GM18867 (cell line): ENCODE data around the gene OR6C65.
A peak's percentile ranks its signal among the peaks of the same experiment; 100 is the strongest.
"Not testable (repeated sequence)": the region's sequence is repeated elsewhere in the genome, so short reads cannot be mapped to it uniquely, and the experiment has no call there.

Experiments used
- ATAC-seq: cut with Tn5 transposase; IDR thresholded peaks from one replicate; pipeline ENCODE4 v1.9.1; 2021; ENCODE audit warnings: mild to moderate bottlenecking, moderate library complexity; ENCODE audit not compliant: unreplicated experiment

OR6C65 gene

GRCh38 chr12:55400229-55400628 lies at the start of gene OR6C65:
Gene OR6C65 (plus strand): TSS chr12:55400529. CDS start chr12:55400529, 0 bp downstream.
- ATAC-seq, result no peak

DNA sequence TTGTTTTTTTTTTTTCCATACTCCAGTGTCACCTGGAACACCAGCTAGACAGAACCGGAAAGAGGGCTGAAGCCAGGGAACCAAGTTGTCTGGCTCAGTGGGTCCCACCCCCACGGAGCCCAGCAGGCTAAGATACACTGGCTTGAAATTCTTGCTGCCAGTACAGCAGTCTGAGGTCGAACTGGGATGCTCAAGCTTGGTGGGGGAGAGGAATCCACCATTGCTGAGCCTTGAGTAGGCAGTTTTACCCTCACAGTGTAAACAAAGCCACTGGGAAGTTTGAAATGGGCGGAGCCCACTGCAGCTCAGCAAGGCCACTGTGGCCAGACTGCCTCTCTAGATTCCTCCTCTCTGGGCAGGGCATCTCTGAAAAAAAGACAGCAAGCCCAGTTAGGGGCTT lies 45.0 kb upstream of the OR6C65 start:
- ATAC-seq, result not testable (repeated sequence)

DNA sequence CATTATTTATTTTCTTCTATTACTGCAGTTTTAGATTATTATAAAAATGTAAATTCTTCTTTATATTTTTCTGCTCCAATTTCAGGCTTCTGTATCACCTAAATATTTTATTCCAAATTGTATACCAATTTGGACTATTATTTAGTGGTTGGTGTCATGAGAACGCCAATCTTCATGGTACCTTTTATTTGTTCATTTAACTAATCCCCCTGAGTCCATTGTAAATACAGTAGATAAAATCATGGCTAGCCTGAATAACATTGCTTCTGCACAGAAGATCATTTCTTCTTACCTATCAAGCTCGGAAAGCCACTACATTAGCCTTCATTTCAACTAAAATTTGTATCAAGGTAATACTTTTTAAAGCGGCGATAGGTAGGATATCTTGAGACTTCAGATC lies 37.7 kb upstream of the OR6C65 start, which contains the start of gene OR6C75:
Gene OR6C75, plus strand, starts transcription at position 301 of the 400 bp plus-strand sequence. CDS start 2,136 bp downstream, outside the sequence.
- no peak for ATAC-seq

DNA sequence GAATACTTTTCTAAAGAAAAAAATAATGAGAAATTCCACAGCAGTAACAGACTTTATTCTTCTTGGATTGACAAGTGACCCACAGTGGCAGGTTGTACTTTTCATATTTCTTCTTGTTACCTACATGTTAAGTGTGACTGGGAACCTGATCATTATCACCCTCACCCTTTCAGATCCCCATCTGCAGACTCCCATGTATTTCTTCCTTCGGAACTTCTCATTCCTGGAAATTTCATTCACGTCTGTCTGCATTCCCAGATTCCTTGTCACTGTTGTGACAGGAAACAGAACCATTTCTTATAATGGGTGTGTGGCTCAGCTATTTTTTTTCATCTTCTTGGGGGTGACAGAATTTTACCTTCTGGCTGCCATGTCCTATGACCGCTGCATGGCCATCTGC lies 35.2 kb upstream of the OR6C65 start:
- no peak for ATAC-seq

DNA sequence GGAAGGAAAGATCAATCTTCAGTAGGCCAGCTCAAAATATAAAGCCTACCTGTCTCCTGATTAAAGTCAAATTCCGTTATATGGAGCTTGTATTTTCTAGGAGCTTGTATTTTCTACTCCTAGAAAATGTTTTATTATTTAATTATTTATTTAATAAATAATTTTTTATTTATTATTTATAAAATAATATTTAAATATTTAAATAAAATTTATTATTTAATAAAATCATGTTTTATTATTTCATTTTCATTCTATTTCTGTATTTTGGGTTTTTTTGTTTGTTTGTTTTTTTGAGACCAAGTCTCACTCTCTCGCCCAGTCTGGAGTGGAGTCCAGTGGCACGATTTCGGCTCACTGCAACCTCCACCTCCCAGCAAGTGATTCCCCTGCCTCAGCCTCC lies 27.8 kb upstream of the OR6C65 start:
- ATAC-seq, result no peak

DNA sequence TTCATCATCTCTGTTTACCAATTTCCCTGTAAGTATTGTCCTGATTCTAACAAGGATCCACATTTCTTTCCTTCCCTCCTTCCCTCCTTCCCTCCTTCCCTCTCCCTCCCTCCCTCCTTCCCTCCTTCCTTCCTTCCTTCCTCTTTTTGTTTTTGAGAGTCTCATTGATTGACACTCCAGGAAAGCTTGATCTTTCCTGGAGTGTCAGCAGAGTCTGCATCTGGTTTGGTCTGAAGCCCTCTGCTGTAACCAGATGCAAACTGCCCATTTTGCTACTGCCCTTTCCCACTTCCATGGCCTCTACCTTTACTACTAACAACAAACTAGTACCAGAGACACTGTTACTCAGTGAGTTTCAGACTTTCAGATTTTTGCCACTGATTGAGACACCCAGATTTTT lies 14.4 kb upstream of the OR6C65 start:
- ATAC-seq, result no peak

DNA sequence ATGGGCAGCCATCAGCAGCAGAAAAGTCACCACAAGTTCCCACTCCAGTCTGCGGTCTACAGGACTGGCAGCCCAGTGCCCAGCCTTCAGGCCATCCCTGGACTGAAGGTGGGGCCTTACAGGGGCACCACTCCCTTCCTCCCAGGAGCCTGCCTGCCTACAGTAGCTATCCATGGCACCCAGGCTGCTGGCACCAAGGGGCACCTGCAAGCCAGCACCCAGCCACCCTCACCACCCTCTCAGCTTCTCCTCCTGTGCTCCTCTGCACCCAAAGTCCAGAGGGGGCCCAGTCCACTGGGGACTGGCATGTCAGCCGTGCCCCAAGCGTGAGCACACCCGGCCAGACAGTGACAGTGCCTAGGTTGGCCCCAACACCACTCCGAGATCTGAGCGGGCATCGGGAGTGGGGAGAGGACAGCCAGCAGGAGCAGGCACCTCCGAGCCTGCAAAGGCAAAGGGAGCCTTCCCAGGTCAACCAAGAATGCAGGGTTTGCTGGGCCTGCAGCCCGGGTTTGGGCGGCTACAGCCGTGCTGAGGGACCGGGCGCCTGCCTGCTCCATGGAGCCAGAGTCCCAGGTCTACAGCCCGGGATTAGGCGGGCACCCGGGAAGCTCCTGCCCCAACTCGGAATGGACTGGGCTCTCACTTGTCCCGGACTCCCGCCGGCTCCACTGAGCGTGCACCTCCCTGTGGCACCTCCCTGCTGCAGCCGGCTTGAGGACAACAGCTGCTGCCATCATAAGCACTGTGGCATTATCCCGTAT lies 8.1 kb upstream of the OR6C65 start:
- no peak for ATAC-seq

DNA sequence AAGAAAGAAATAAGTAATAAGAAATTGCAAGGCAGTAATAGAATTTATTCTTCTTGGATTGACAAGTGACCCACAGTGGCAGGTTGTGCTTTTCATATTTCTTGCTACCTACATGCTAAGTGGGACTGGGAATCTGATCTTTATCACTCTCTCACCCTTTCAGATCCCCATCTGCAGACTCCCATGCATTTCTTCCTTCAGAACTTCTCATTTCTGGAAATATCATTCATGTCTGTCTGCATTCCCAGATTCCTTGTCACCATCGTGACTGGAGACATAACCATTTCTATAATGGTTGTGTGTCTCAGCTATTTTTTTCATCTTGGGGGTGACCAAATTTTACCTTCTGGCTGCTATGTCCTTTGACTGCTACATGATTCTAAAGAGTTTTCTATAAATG lies 4.0 kb upstream of the OR6C65 start:
- no peak for ATAC-seq

- no peak for ATAC-seq
Observed at GRCh38 chr12:55407866-55408265, 7.5 kb downstream of the OR6C65 start.

- ATAC-seq, result not testable (repeated sequence)
Observed at GRCh38 chr12:55409133-55409532, 8.8 kb downstream of the OR6C65 start.

GRCh38 chr12:55412138-55412537 lies 11.8 kb downstream of the OR6C65 start:
- not testable (repeated sequence) for ATAC-seq

DNA sequence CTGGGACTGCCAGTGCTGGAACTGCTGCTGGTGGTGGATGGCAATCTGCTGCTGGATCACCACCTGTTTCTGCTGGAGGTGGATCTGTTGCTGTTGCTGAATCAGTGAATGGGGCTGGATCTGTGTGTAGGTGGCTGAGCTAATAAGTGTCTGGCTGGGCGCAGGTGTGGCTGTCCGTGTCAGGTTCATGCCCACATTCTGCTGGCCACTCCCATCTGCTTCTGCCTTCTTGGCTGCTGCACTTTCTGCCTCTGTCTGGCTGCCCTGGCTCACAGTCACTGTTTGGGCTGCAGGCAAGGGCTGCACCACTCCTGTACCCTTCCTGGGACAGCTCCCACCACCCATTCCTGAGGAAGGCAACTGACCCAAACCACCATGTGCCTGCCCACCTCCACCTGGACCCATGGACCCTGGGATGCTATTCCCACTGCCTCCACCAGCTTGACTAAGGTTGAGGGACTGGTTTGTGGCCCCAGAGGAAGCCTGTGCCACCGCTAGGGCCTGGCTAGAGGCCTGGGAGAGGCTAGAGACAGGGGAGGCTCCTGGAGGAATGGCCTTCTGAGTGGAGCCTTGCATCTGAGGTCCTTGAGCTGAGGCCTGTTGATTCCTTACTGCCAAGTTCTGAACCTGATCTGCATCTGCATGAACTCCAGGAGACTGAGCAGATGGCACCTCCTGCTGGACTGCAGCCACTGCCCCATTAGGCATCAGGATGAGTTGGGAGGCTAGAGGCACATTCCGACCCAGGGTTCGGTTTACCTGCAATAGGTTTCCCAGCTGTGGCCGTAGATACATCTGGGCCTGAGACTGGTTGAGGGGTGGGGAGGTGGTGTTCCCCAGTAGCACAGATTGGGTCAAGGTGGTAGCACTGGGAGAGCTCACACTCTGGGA lies 13.4 kb downstream of the OR6C65 start:
- ATAC-seq, result not testable (repeated sequence)

- ATAC-seq, result not testable (repeated sequence)
Observed at GRCh38 chr12:55414396-55414823, 14.1 kb downstream of the OR6C65 start.

GRCh38 chr12:55414889-55415288 lies 14.6 kb downstream of the OR6C65 start:
- ATAC-seq, result peak; percentile 58

DNA sequence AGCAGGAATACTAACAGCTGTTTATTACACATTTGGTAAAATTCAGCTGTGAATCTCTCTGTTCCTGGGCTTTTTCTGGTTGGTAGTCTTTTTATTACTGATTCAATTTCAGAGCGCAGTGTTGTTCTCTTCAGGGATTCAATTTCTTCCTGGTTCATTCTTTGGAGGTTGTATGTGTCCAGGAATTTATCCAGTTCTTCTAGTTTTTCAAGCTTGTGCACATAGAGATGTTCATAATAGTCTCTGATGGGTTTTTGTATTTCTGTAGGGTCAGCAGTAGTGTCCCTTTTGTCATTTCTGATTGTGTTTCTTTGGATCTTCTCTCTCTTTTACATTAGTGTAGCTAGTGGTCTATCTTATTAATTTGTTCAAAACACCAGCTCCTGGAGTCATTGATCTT lies 16.6 kb downstream of the OR6C65 start:
- no peak for ATAC-seq

DNA sequence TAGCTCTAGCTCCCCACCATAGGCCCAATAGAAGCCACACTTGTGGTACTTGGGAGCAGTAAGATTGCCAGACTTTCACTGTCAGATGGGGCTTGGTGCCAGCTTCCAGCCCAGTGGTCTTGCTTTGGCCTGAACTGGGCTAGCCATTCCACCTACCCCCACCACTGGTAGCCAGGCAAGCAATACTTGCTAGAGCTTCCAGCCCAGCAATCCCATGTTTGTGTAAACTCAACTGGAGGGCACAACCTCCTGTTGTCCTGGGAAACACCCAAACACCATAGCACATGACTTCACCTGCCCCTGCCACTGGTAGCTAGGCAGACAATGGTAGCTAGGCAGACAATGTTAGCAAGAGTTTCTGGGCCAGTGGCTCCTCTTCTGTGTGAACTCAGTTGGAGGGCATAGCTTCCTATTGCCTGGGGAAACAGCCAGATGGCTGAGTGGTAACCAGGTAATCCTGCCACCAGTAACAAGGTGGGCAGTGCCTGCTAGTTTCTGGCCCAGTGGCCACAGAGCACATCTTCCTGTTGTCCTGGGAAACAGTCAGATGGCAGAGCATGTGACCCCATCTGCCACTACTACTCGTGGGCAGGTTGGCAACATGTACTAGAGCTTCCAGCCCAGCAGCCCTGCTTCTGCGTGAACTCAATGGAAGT lies 20.1 kb downstream of the OR6C65 start:
- no peak for ATAC-seq

GRCh38 chr12:55425954-55426353 lies 25.6 kb downstream of the OR6C65 start, which contains the start of gene OR6C76:
Gene OR6C76 (plus strand): TSS chr12:55426254. CDS start chr12:55426254, 0 bp downstream.
- ATAC-seq, result no peak

DNA sequence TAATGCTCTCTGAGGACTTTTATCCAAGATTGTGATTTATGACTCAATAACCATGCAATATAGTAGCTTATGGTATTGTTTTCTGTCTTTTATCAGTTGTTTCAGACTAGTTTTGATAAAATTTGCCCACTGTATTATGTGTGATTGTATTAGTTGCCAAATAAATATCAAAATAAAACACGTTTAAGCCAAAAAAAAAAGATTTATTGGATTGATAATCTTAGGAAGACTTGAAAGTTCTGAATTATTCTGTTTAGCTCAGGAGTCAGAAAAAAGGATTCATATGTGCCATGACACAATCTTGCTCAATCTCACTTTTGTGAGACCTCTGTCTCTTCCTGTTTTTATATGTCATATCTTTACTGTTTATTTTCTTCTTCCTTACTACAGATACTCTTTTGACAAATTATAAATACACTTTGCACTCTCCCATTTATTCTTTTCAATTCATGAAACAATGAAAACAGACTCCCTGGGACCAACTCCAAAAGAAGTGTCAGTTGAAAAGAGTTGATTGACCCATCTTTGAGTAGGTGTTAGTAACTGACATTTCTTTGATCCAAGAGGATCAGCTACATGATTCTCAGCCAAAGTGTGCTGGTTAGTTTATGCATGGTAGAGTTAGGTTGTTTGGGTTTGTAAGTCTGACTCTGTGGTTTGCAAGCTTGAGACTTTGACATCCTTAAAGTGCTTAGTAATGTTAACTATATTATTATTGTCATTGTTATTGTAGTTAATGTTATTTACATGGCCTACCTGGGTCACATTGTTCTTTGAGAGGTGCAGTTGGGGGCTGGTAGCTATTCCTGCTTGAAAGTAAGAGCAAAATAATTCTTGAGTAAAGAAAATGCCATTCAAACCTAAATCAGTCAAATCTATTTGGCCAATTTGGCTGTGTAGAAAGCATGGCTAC lies 28.3 kb downstream of the OR6C65 start:
- ATAC-seq, result no peak

DNA sequence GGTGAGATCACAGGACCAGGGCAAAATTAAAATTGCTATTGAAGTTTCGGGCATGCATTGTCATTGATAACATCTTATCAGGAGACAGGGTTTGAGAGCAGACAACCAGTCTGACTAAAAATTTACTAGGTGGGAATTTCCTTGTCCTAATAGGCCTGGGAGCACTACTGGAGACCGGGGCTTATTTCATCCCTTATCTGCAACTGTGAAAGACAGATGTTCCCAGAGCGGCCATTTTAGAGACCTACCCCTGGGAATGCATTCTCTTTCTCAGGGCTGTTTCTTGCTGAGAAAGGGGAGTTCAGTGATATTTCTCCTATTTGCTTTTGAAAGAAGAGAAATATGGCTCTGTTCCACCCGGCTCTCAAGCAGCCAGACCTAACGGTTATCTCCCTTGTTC lies 40.9 kb downstream of the OR6C65 start:
- not testable (repeated sequence) for ATAC-seq

- no peak for ATAC-seq
Observed at GRCh38 chr12:55443776-55444175, 43.4 kb downstream of the OR6C65 start, which contains the start of gene OR6C2. Gene OR6C2 (plus strand): TSS chr12:55444076. CDS start chr12:55452214, 8,138 bp downstream.
